Mesenchymal stem cell (in vitro differentiated cells and primary cell): Measurements from ENCODE around the gene FIP1L1.

Experiments
- DNase-seq: peaks from one replicate; pipeline ENCODE4 v3.0.0-alpha.2; 2013
- H2AFZ ChIP-seq: one replicate; pipeline ENCODE4 v1.6.1; 2013; ENCODE audit warnings: low read depth, mild to moderate bottlenecking, control low read depth, inconsistent platforms, low read length, moderate library complexity
- H2AK5ac ChIP-seq: 2 replicates; pipeline ENCODE4 v1.6.1; 2013; ENCODE audit warnings: low read length, moderate library complexity, mild to moderate bottlenecking, inconsistent platforms; ENCODE audit not compliant: severe bottlenecking
- H2BK120ac ChIP-seq: one replicate; pipeline ENCODE4 v1.6.1; 2013; ENCODE audit warnings: low read depth, mild to moderate bottlenecking, inconsistent platforms, low read length, moderate library complexity
- H2BK12ac ChIP-seq, 2 experiments: one replicate each; pipeline ENCODE4 v1.6.1; 2013; ENCODE audit warnings: inconsistent platforms in 2 of 2, low read length in 2 of 2, mild to moderate bottlenecking in 2 of 2, moderate library complexity in 2 of 2, control low read depth in 1 of 2
- H2BK15ac ChIP-seq: one replicate; pipeline ENCODE4 v1.6.1; 2013; ENCODE audit warnings: mild to moderate bottlenecking, low read depth, inconsistent platforms; ENCODE audit not compliant: poor library complexity, severe bottlenecking
- H2BK5ac ChIP-seq: 2 replicates; pipeline ENCODE4 v1.6.1; 2013; ENCODE audit warnings: low read depth, mild to moderate bottlenecking, low read length, control low read depth, inconsistent platforms; ENCODE audit not compliant: poor library complexity, severe bottlenecking
- H3K14ac ChIP-seq, 2 experiments: one replicate each; pipeline ENCODE4 v1.6.1; 2013; ENCODE audit warnings: inconsistent platforms in 2 of 2, low read length in 2 of 2, control low read depth in 1 of 2, mild to moderate bottlenecking in 1 of 2, moderate library complexity in 1 of 2
- H3K18ac ChIP-seq, 2 experiments: one replicate each; pipeline ENCODE4 v1.6.1; 2013; ENCODE audit warnings: inconsistent platforms in 2 of 2, low read length in 2 of 2, control low read depth in 1 of 2, low read depth in 1 of 2, mild to moderate bottlenecking in 1 of 2
- H3K23ac ChIP-seq, 2 experiments: one replicate each; pipeline ENCODE4 v1.6.1; 2013; ENCODE audit warnings: inconsistent platforms in 2 of 2, low read length in 2 of 2, mild to moderate bottlenecking in 2 of 2, moderate library complexity in 2 of 2, control low read depth in 1 of 2
- H3K27ac ChIP-seq: 2 replicates; pipeline ENCODE4 v1.5.1; 2013; ENCODE audit warnings: mild to moderate bottlenecking, moderate library complexity, low read length, control low read depth, inconsistent platforms; ENCODE audit not compliant: poor library complexity, severe bottlenecking
- H3K27me3 ChIP-seq, 2 experiments: 2 replicates each; pipeline versions ENCODE4 v1.6.1 to v1.7.0; 2013; ENCODE audit warnings: low read length in 2 of 2, mild to moderate bottlenecking in 2 of 2, moderate library complexity in 2 of 2, control low read depth in 1 of 2, inconsistent platforms in 1 of 2; ENCODE audit not compliant: control insufficient read depth in 1 of 2, insufficient read depth in 1 of 2
- H3K36me3 ChIP-seq, 2 experiments: 2 replicates each; pipeline versions ENCODE4 v1.6.1 to v1.7.0; 2013; ENCODE audit warnings: low read length in 2 of 2, control low read depth in 1 of 2, inconsistent platforms in 1 of 2, low read depth in 1 of 2, mild to moderate bottlenecking in 1 of 2; ENCODE audit not compliant: insufficient read depth in 2 of 2, control insufficient read depth in 1 of 2
- H3K4ac ChIP-seq, 2 experiments: one replicate each; pipeline ENCODE4 v1.6.1; 2013; ENCODE audit warnings: inconsistent platforms in 2 of 2, low read length in 2 of 2, mild to moderate bottlenecking in 2 of 2, moderate library complexity in 2 of 2, control low read depth in 1 of 2, low read depth in 1 of 2
- H3K4me1 ChIP-seq: 2 replicates; pipeline ENCODE4 v1.6.1; 2013; ENCODE audit warnings: low read depth, low read length, control low read depth; ENCODE audit not compliant: control insufficient read depth, insufficient read depth
- H3K4me2 ChIP-seq: 2 replicates; pipeline ENCODE4 v1.6.1; 2013; ENCODE audit warnings: low read length, mild to moderate bottlenecking, inconsistent platforms; ENCODE audit not compliant: poor library complexity, severe bottlenecking
- H3K4me3 ChIP-seq, 2 experiments: 2 replicates each; pipeline versions ENCODE4 v1.5.1 to v1.7.0; 2013; ENCODE audit warnings: low read length in 2 of 2, mild to moderate bottlenecking in 2 of 2, control low read depth in 1 of 2, low read depth in 1 of 2; ENCODE audit not compliant: insufficient read depth in 1 of 2
- H3K79me1 ChIP-seq: replicated peaks from 2 replicates; pipeline ENCODE4 v1.6.1; 2013; ENCODE audit warnings: mild to moderate bottlenecking, control low read depth, low read length, inconsistent platforms; ENCODE audit not compliant: poor library complexity, severe bottlenecking
- H3K9ac ChIP-seq: 2 replicates; pipeline ENCODE4 v1.7.0; 2013; ENCODE audit warnings: mild to moderate bottlenecking, low read length, moderate library complexity
- H3K9me3 ChIP-seq: 2 replicates; pipeline ENCODE4 v1.7.0; 2013; ENCODE audit warnings: mild to moderate bottlenecking, low read length; ENCODE audit not compliant: control insufficient read depth
- H4K8ac ChIP-seq: one replicate; pipeline ENCODE4 v1.6.1; 2013; ENCODE audit warnings: inconsistent platforms, mild to moderate bottlenecking, low read length, moderate library complexity
- H4K91ac ChIP-seq: one replicate; pipeline ENCODE4 v1.6.1; 2013; ENCODE audit warnings: mild to moderate bottlenecking, low read length, inconsistent platforms
- WGBS: methylation state at CpG from one replicate; pipeline ENCODE4 v1.1.7; 2013; ENCODE audit warnings: mixed read lengths; 5-methylcytosine and 5-hydroxymethylcytosine counted together

Gene FIP1L1

GRCh38 chr4:53499791-53500190 lies 122.3 kb downstream of the FIP1L1 start:
- no peak for DNase-seq
- WGBS: 100% methylated on average over 1 of the region's 1 CpG
- peaks cover 7% of the 10 kb centered on the region for H3K4me1 ChIP-seq
- no peak overlapping the region for H3K4me3 ChIP-seq
- H3K79me1 ChIP-seq: no peaks in the 10 kb centered on the region
- H3K4ac ChIP-seq: no peak overlapping the region
- H4K91ac ChIP-seq: no peak overlapping the region
- H2BK5ac ChIP-seq: no peak overlapping the region
- no peak overlapping the region for H2AFZ ChIP-seq
- peak overlapping the region; percentile 71 for H2AK5ac ChIP-seq
- no peaks in the 10 kb centered on the region for H3K27me3 ChIP-seq
- H4K8ac ChIP-seq: no peak overlapping the region
- no peak overlapping the region for H2BK12ac ChIP-seq
- no peak overlapping the region for H2BK120ac ChIP-seq
- H3K27ac ChIP-seq: no peak overlapping the region
- H3K23ac ChIP-seq: no peak overlapping the region
- no peak overlapping the region for H3K9ac ChIP-seq
- no peaks in the 10 kb centered on the region for H3K9me3 ChIP-seq
- H3K18ac ChIP-seq: peak overlapping the region in 1 of 2 experiments; percentile 28
- H3K14ac ChIP-seq: no peak overlapping the region
- peaks cover 0 to 2% of the 10 kb centered on the region in 2 experiments for H3K36me3 ChIP-seq
- no peak overlapping the region for H2BK15ac ChIP-seq
- no peak overlapping the region for H3K4me2 ChIP-seq

DNA sequence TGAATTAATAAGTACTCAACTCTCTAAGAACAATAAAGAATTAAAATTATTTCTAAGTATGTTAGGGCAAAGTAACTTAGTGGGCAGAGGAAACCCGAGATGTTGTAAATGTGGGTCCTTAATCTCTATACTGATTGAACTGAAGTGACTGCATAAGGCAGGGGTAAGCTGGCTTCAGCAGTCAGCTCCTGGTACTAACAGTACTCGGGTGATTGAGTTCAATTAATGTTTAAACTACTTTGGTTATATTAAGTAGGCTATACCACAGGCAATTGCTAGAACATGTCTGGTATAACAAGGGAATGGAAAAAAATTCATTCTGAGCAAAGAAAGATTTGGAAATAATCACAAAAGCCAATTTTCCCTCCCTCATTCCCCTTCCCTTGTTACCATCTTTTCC lies 123.1 kb downstream of the FIP1L1 start:
- Histone ChIP-seq H2BK15ac (no peak overlapping the region), H3K79me1 (no peaks in the 10 kb centered on the region), H4K91ac (no peak overlapping the region), H2BK5ac (no peak overlapping the region), H3K27ac (no peak overlapping the region), H3K27me3 (no peaks in the 10 kb centered on the region), H3K23ac (no peak overlapping the region), H3K4ac (no peak overlapping the region), H3K18ac (no peak overlapping the region), H2BK12ac (no peak overlapping the region), H2AFZ (no peak overlapping the region), H3K9me3 (no peaks in the 10 kb centered on the region), H3K4me2 (no peak overlapping the region), H2BK120ac (no peak overlapping the region), H3K9ac (no peak overlapping the region), H3K14ac (no peak overlapping the region), H3K4me1 (peaks cover 7% of the 10 kb centered on the region), H3K36me3 (peaks cover 0 to 2% of the 10 kb centered on the region in 2 experiments), H4K8ac (no peak overlapping the region), H3K4me3 (no peak overlapping the region), H2AK5ac (no peak overlapping the region)
- DNase-seq: no peak
- WGBS: 100% methylated on average over 1 of the region's 2 CpGs

DNA sequence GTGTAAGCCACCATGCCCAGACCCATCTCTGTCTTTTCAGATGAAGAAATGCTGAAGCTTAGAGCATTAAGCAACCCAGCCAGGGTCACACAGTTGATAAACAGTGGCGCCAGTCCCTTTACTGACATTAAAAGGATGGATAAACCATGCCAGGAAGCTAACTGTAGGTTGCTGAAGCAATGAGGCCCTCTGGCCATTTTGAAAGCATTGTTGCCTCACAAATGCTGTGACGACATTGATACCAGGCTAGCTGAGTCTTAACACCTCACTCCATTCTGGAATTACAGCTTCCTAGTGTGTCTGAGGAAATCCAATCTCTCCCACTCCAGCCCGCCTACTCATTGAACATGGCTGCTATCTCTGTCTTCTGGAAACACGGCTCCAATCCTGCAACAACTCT lies 124.1 kb downstream of the FIP1L1 start:
- no peaks in the 10 kb centered on the region for H3K79me1 ChIP-seq

DNA sequence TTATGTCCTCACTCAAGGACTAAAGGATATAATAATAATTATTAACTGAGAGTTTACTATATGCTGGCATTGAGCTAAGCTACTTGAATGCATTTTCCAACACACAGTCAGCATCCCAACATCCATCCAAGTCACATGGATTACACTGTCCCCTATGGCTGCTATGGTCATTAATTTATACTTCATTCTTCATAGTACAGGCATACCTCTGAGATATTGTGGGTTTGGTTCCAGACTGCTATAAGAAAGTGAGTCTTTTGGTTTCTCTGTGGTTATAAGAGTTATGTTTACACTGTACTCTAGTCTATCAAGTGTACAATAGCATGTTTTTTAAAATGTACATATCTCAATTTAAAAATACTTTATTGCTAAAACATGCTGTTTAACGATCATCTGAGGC lies 124.7 kb downstream of the FIP1L1 start:
- H3K9me3 ChIP-seq: no peaks in the 10 kb centered on the region
- no peak overlapping the region for H3K4me3 ChIP-seq
- H3K23ac ChIP-seq: no peak overlapping the region
- no peak overlapping the region for H2AFZ ChIP-seq
- no peak overlapping the region for H2BK5ac ChIP-seq
- H2AK5ac ChIP-seq: no peak overlapping the region
- H2BK120ac ChIP-seq: no peak overlapping the region
- no peak overlapping the region for H3K4me2 ChIP-seq
- H3K36me3 ChIP-seq: no peaks in the 10 kb centered on the region
- H3K79me1 ChIP-seq: no peaks in the 10 kb centered on the region
- no peak overlapping the region for H3K14ac ChIP-seq
- WGBS: 97% methylated on average over 1 of the region's 1 CpG
- no peak overlapping the region for H4K91ac ChIP-seq
- H3K18ac ChIP-seq: no peak overlapping the region
- no peak overlapping the region for H2BK12ac ChIP-seq
- H2BK15ac ChIP-seq: no peak overlapping the region
- H4K8ac ChIP-seq: no peak overlapping the region
- H3K27me3 ChIP-seq: no peaks in the 10 kb centered on the region
- no peak overlapping the region for H3K9ac ChIP-seq
- H3K4me1 ChIP-seq: peaks cover 7% of the 10 kb centered on the region
- no peak for DNase-seq
- H3K27ac ChIP-seq: no peak overlapping the region
- no peak overlapping the region for H3K4ac ChIP-seq

More for the DNA sequence above, 124.1 kb downstream of the FIP1L1 start:
- Histone ChIP-seq H3K18ac (no peak overlapping the region), H3K14ac (no peak overlapping the region), H2BK15ac (no peak overlapping the region), H2BK12ac (peak overlapping the region in 1 of 2 experiments; percentile 57), H4K91ac (no peak overlapping the region), H3K27me3 (no peaks in the 10 kb centered on the region), H3K4me2 (no peak overlapping the region), H2BK5ac (no peak overlapping the region), H4K8ac (no peak overlapping the region), H3K23ac (no peak overlapping the region), H3K9ac (no peak overlapping the region), H3K36me3 (no peaks in the 10 kb centered on the region), H2AK5ac (peak overlapping the region; percentile 91), H3K4ac (no peak overlapping the region), H3K4me3 (no peak overlapping the region), H2BK120ac (no peak overlapping the region), H2AFZ (no peak overlapping the region), H3K4me1 (peaks cover 7% of the 10 kb centered on the region), H3K9me3 (no peaks in the 10 kb centered on the region), H3K27ac (no peak overlapping the region)
- WGBS: 95% methylated on average over 4 of the region's 4 CpGs
- DNase-seq: peak; percentile 44
